GM10266 (cell line): ENCODE measurements around the gene DNAJC3.
"Not testable (repeated sequence)": the region's sequence is repeated elsewhere in the genome, so short reads cannot be mapped to it uniquely, and the experiment has no call there.

Source experiments
- DNase-seq: peaks from one replicate; pipeline ENCODE4 v3.0.0; 2012; ENCODE audit errors: extremely low spot score
- TF ChIP-seq, protein P1 (sequence below): IDR thresholded peaks from 2 replicates; pipeline ENCODE4 v1.5.1; 2012; ENCODE audit warnings: mild to moderate bottlenecking, low read depth; ENCODE audit not compliant: control insufficient read depth, insufficient read depth; ENCODE audit errors: missing control alignments

DNAJC3 gene

DNA sequence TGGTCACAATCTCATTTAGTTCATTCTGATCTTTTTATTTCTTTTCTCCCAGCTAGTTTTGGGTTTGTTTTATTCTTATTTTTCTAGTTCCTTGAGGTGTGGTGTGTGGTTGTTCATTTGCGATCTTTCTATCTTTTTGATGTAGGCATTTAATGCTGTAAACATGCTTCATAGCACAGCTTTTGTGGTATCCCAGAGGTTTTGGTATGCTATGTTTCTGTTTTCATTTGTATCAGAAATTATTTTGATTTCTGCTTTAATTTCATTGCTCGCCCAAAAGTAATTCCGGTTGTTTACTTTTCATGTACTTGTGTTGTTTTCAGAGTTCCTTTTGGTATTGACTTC is 12.6 kb downstream of the DNAJC3 start:
- TF ChIP-seq, protein P1, sequence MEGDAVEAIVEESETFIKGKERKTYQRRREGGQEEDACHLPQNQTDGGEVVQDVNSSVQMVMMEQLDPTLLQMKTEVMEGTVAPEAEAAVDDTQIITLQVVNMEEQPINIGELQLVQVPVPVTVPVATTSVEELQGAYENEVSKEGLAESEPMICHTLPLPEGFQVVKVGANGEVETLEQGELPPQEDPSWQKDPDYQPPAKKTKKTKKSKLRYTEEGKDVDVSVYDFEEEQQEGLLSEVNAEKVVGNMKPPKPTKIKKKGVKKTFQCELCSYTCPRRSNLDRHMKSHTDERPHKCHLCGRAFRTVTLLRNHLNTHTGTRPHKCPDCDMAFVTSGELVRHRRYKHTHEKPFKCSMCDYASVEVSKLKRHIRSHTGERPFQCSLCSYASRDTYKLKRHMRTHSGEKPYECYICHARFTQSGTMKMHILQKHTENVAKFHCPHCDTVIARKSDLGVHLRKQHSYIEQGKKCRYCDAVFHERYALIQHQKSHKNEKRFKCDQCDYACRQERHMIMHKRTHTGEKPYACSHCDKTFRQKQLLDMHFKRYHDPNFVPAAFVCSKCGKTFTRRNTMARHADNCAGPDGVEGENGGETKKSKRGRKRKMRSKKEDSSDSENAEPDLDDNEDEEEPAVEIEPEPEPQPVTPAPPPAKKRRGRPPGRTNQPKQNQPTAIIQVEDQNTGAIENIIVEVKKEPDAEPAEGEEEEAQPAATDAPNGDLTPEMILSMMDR: no peak
- DNase-seq: no peak

DNA sequence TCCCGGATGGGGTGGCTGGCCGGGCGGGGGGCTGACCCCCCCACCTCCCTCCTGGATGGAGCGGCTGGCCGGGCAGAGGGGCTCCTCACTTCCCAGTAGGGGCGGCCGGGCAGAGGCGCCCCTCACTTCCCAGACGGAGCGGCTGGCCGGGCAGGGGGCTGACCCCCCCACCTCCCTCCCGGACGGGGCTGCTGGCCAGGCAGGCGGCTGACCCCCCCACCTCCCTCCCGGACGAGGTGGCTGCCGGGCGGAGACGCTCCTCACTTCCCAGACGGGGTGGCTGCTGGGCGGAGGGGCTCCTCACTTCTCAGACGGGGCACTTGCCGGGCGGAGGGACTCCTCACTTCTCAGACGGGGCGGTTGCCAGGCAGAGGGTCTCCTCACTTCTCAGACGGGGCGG is 14.0 kb downstream of the DNAJC3 start:
- DNase-seq: not testable (repeated sequence)

DNA sequence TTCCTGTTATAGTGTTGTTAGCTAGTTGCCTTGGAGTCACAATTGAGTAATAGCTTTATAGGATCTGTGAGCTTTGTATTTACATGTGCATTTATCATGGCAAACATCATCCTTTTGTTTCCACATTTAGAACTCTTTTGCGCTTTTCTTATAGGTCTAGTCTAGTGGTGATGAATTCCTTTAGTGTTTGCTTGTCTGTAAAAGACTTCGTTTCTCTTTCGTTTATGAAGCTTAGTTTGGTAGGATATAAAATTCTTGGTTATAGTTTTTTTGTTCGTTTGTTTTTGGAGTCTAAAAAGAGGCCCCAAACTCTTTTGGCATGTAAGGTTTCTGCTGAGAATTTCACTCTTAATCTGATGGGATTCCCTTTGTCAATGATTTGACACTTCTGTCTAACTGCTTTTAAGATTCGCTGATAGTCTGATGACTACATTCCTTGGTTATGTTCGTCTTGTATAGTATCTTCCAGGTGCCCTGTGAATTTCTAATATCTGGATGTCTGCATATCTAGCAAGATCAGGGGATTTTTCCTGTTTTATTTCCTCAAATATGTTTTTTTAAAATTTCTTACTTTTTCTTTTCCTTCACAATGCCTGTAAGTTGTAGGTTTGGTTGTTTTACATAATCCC is 20.2 kb downstream of the DNAJC3 start:
- no peak for DNase-seq
- TF ChIP-seq, protein P1: no peak

DNA sequence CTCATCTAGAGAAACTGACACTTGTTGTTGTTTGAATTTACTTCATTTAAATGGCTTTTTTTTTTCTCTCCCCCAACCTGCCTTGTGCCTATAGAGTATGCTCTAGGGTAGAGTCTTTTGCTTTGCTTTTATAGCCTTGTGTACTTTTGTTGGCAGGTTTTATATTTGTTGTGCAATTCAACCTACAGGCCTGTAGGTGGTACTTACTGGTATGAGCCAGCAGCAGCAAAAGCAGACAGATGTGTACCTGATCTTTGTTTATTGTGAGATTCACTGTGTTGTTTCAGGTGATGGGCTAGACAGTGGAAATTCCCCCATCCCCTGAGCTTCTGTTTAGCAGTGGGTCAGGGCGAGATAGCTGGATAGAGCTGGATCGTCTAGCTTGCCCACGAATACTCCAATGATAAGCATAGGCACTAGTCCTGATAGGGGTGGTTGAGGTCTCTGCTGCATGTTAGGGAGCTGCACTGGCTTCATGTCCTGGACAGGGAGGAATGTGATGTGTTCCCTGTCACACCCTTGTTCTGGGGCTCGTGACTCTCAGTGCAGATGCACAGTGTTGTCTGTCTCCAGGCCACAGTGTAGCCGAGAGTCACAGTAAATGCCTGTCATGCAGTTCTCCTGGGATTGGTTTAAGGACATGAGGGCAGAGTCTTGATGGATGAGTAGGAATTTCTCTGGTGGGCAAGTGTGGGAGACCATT is 21.3 kb downstream of the DNAJC3 start:
- DNase-seq: no peak

DNA sequence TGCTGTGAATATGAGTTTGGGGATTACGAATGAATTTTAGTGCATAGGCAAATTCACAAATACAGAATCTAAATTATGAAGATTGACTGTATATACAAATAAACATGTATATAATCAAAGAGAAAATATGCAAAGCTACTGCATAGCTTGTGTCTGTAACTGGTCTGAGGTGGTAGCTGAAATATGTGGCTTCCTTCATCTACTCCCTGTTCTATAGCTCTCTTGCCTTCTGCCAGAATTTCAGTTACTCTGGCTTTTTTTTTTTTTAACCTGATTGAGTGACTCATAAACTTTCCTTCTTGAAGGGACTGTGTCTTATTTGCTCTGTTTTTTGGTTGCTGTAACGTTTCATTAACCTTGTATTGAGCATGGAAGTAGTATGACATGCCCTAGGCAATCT is 26.6 kb downstream of the DNAJC3 start:
- DNase-seq: no peak
- TF ChIP-seq, protein P1: no peak

More for the DNA sequence above, 21.3 kb downstream of the DNAJC3 start:
- TF ChIP-seq, protein P1: no peak

DNA sequence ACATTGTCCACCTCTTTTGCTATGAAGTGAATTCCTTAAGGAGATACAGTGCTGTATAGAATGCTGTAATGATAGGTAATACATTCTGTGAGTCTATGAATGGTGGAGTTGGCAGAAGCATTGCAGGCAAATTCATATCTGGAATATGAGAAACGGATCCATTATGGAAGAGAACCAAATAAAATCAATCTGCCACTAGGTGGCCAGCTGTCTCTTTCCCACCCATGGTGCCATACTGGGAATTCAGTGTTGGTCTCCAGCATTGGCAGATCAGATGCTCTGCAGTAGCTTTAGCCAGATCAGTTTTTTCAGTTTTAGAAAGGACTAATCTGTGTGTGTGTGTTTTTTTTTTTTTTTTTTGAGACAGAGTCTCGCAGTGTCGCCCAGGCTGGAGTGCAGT is 27.6 kb downstream of the DNAJC3 start:
- no peak for DNase-seq
- TF ChIP-seq, protein P1: peak; percentile 7

DNA sequence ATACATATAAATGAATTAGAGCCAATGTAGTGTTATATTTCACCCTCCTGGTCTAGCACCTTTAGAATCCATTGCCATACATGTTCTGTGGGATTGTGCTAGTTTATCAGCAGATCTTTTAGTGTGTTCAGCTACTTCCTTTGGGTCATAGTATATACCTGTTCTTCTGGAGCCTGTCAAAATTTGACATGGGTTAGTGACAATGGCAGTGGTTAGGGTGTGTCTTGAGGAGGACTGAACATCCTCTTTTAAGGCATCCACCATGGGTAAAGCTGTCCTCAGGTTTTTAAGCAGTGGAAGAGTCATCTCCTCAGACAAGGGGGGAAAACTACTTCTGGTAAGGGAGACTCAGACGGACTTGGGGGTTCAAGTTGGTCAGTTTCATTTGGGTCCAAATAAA is 29.4 kb downstream of the DNAJC3 start:
- TF ChIP-seq, protein P1: no peak
- no peak for DNase-seq

DNA sequence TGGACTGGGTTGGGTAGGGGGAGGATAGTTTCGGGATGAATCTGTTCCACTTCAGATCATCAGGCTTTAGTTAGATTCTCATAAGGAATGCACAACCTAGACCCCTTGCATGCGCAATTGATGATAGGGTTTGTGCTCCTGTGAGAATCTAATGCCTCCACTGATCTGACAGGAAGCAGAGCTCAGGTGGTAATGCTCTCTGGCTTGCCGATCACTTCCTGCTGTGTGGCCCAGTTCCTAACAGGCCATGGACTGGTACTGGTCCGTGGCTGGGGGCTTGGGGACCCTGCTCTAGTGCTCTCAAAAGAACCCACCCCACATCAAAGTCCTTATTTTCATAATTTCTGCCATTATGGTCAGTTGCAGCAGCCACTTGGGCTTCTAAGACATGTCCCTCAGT is 30.1 kb downstream of the DNAJC3 start:
- DNase-seq: no peak
- TF ChIP-seq, protein P1: no peak
